Ramos (cell line): ENCODE results near the gene MRPL9.
"Not testable (repeated sequence)": the region's sequence is repeated elsewhere in the genome, so short reads cannot be mapped to it uniquely, and the experiment has no call there.

ENCODE experiments used
- in situ Hi-C: fragments of 300-500 bp; cut with MboI; formaldehyde crosslinking; loops from one replicate; pipeline ENCODE4 v1.14.3; 2022; ENCODE audit warnings: low sequenced_read_pairs; ENCODE audit not compliant: unreplicated experiment

Gene MRPL9

GRCh38 chr1:151790071-151790939 lies 27.0 kb upstream of the MRPL9 start, which contains the start of gene TDRKH:
Gene TDRKH (minus strand): TSS chr1:151790500. CDS start chr1:151783022, 7,478 bp downstream.
- in situ Hi-C loops = no loop called here

- in situ Hi-C loops = no loop called here
Measured at GRCh38 chr1:151787689-151788088, 24.4 kb upstream of the MRPL9 start.

DNA sequence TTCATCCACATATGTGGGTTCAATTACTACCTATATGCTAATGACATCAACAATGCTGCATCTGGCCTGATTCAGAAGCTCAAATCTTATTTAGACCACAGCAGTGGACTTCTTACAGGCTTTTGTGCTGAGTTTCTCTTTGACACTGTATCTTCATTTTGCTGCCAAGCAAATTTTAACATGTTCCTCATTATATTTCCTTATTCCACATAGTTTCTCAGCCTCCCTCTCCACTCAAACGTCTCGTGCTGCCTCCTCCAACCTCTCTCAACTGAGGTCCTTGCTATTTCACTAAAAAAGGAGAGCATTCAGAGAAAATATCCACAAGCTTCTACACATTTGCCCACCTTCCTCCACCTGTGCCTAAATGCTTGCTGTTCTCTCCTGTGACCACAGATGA lies 20.5 kb upstream of the MRPL9 start:
- in situ Hi-C loops = no loop called here

DNA sequence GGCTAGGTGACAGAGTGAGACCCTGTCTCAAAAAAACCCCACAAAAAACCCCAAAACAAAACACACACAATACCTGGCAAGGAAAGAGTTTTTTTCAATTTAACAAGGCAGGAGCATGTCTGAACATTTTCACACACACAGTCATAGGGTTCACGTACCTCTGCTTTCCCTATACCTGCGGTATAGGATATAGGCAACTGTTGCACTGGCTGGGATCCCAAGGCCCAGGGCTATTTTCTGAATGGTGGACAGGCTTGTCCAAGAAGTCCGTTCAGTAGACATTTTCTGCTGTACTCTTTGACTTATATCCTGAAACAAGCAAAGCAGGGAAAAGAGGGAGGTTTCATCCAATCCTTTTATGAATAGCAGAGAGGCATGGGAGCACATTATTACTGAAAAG lies 19.4 kb upstream of the MRPL9 start:
- in situ Hi-C loops = no loop called here

- in situ Hi-C loops = not testable (repeated sequence)
Measured at GRCh38 chr1:151782026-151782425, 18.7 kb upstream of the MRPL9 start.

DNA sequence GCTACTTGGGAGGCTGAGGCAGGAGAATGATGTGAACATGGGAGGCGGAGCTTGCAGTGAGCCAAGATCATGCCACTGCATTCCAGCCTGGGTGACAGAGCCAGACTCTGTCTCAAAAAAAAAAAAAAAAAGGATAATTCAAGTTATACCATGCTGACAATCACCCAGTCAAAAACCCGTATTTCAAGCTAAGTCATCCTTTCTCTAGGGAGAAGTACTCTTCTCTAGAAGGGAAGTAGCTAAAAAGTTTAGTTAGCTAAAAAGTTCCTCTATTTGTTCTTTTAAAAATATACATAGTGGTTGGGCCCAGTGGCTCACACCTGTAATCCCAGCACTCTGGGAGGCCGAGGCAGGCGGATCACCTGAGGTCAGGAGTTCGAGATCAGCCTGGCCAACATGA lies 17.4 kb upstream of the MRPL9 start:
- in situ Hi-C loops = not testable (repeated sequence)

DNA sequence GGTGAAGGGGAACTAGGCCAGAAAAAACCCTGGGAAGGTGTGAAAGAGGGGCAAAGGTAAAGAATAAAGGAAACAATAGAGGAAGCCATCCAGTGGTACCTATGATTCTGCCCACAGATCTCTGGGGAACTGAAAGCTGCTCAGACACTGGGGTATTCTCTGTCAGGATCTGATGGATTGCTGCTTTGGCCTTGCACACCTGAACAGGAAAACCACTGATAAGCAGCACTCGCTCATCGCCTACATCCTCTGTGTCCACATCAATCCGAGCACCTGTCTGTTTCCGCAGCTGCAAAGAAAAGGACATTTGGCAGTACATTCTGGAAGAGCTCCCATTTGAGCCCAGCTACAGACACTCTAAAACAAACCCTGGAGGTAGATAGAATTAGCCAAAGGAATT lies 16.6 kb upstream of the MRPL9 start:
- in situ Hi-C loops = no loop called here

DNA sequence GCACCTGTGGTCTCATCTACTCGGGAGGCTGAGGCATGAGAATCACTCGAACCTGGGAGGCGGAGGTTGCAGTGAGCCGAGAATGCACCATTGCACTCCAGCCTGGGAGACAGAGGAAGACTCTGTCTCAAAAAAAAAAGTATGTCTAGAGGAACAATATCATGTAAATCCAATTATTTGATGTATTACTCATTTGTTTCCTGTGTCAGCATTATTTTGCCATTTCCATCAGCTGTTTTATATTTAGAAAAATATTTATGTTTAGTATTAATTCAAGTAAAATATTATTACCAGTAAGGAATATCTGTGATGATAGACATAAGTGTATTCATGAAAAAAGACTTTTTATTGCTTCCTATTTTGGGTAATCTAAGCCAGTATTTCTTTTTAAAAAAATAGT lies 14.0 kb upstream of the MRPL9 start:
- in situ Hi-C loops = no loop called here

DNA sequence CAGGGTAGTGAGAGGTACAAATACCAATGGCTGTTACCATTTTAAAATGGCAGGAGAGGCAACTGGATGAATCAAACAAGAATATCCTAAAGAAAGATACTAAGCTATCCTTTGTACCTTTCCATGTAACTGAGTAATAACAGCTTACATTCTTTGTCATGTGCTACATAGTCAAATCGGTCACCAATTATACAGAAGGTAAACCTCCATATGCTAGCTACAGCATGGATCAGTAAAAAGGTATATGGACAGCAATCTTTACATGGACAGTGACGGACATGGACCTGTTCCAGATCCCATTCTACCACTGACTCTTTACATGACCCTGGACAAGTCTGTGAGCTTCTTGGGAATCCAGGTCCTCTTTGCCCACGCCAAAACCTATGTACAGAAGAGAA lies 13.4 kb upstream of the MRPL9 start:
- in situ Hi-C loops = no loop called here

DNA sequence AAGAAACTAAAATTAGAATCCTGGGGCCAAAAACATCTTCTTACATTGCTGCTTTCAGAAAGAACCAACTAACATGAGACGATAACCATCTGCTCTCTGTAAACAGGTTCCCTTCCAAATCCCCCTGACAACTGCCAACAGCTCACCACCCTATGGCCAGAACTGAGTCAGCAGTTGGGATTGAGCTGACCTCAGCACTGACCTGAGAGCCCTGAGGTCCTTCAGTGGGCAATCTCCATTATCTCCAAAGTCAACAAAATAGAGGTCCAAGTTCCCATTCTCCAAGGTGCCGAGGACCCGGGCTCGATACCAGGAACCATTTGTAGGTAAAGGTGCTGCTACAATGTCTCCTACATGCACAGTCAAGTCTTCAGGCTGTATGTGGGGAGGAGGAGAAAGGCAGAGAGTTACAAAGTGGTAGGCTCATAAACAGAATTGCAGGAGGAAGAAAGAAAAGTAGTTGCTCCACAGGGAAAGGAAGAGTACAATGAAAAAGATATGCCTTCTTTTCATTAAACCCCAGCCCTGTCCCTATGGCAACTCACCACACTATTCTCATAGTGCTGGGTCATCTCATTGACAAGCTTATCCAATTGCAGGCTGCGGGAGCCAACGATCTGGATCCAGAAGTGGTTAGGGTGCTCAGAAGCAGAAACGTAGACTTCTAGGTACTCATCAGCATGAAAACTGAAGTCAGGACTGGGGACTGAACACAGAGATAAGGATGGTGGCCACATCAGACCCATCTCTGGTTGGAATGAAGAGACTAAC lies 12.8 kb upstream of the MRPL9 start:
- in situ Hi-C loops = no loop called here

DNA sequence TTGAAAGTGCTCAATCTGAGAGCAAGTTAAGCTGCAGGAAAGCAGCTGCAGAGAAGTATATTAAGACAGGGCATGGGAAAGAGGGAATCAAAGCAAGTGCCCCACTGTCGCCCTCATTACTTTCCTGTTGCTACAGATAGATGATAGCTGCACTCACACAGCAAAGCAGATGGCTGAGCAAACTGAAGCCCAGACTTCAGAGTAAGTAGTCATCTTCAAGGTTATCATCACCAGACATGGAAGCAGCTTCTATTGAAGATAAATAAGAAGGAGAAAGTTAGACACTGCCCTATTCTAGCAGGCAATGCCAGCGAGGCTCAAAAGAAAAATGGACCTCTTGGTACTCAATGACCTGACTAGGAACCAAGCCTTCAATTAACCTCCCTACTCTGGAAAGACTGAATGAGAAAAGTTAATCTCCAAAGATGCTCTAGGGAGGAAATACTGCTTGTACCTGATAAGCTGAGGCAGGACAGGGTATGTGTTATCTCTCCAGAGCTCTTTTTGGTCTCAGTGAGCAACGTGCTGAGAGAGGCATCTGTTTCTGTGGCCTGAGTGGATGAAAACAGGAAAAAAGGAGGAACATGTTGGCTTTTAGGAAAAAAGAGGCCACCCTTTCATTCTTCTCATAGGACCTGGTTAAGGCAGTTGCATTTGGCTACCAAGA lies 11.1 kb upstream of the MRPL9 start:
- in situ Hi-C loops = no loop called here

GRCh38 chr1:151773702-151774101 lies 10.4 kb upstream of the MRPL9 start:
- in situ Hi-C loops = no loop called here

DNA sequence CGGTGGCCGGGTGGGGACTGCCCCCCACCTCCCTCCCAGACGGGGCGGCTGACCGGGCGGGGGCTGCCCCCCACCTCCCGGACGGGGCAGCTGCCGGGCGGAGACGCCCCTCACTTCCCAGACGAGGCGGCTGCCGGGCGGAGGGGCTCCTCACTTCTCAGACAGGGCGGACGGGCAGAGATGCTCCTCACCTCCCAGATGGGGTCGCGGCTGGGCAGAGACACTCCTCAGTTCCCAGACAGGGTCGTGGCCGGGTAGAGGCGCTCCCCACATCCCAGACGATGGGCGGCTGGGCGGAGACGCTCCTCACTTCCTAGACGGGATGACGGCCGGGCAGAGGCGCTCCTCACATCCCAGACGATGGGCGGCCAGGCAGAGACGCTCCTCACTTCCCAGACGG lies 6.0 kb upstream of the MRPL9 start:
- in situ Hi-C loops = not testable (repeated sequence)

- in situ Hi-C loops = not testable (repeated sequence)
Measured at GRCh38 chr1:151768351-151769066, 5.2 kb upstream of the MRPL9 start.

DNA sequence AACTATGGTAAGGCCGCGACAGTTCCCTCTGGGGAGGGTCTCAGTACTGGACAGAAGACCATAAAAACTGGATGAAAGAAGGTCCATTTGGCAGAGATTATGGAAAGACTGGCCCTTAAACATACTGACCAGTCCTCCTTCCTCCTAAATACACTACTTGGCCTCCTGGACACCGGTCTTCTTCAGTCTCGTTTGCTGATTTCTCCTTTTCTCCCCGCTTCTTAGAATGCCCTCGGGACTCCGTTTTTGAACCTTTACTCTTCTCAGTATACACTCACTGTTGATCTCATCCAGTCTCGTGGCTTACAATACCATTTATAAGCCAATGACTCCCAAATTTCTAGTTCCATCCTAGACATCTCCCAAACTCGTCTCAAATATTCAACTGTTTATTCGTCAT lies 694 bp upstream of the MRPL9 start:
- in situ Hi-C loops = no loop called here

- in situ Hi-C loops = no loop called here
Measured at GRCh38 chr1:151760597-151761385, 2.5 kb downstream of the MRPL9 start.

- in situ Hi-C loops = no loop called here
Measured at GRCh38 chr1:151759241-151759640, 4.1 kb downstream of the MRPL9 start.

DNA sequence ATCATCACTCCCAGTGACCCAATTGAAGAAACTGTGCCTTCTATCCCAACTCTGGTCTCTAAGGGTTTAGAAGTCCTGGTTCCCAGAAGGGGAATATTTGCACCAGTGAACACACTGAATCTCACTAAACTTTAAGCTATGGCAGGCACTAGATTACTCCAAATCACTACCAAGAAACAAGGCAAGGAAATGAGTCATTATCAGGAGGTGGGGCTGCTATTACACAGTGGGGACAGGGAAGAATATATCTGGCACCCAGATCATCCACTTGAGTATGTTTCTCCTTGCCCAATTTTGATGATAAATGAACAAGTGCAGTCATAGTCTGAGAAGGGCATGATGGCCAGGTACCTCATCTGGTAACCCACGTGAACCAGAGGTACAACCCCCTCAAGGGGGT lies 7.0 kb downstream of the MRPL9 start:
- in situ Hi-C loops = no loop called here

GRCh38 chr1:151741516-151741915 lies 21.8 kb downstream of the MRPL9 start:
- in situ Hi-C loops = no loop called here
